ENCODE data around the gene TM9SF1. TPM values are rescaled to one million over a fixed set of nuclear protein-coding genes. Genes with fewer than 3 reads are reported as not detected.

Gene TM9SF1
- total and polyA plus RNA-seq, 2 of the 13 experiments (the other 11 are each of a cell fraction or from before 2014, with no cell fraction given) = 83.2 to 110 TPM

DNA sequence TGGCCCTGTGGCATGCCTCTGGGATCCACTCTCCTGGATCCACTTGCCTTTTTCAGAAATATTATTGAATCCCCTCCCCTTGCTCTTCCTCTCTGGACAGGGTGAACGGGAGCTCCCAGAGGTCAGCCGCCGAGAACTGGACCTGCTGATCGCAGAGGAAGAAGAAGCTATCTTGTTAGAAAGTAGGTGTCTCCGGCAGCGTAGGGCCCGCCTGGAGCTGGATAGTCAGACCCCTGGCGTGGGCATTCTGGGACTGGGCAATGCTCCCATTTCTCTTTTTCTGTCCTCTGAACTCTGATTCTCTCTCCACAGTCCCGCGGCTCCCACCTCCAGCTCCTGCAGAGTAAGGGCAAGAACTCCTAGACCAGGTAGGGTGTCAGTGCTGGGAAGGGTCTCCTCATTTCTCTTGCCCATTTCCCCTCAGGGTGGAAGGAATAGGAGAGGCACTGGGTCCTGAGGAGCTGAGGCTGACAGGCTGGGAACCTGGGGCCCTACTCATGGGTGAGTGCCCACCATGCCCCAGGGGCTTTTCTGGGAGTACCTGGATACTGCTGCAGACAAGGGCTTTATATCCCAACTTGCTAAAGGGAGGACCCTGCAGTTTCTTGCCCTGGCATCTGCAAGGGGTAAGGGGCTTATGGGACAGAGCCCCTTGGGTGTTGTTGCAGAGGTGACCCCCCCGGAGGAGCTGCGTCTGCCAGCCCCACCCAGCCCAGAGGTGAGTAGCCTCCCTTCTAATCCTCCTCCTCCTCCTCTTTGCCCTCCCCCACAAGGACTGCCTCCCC, 18.0 kb downstream of the TM9SF1 start (continued):
- TF ChIP-seq, protein P1, sequence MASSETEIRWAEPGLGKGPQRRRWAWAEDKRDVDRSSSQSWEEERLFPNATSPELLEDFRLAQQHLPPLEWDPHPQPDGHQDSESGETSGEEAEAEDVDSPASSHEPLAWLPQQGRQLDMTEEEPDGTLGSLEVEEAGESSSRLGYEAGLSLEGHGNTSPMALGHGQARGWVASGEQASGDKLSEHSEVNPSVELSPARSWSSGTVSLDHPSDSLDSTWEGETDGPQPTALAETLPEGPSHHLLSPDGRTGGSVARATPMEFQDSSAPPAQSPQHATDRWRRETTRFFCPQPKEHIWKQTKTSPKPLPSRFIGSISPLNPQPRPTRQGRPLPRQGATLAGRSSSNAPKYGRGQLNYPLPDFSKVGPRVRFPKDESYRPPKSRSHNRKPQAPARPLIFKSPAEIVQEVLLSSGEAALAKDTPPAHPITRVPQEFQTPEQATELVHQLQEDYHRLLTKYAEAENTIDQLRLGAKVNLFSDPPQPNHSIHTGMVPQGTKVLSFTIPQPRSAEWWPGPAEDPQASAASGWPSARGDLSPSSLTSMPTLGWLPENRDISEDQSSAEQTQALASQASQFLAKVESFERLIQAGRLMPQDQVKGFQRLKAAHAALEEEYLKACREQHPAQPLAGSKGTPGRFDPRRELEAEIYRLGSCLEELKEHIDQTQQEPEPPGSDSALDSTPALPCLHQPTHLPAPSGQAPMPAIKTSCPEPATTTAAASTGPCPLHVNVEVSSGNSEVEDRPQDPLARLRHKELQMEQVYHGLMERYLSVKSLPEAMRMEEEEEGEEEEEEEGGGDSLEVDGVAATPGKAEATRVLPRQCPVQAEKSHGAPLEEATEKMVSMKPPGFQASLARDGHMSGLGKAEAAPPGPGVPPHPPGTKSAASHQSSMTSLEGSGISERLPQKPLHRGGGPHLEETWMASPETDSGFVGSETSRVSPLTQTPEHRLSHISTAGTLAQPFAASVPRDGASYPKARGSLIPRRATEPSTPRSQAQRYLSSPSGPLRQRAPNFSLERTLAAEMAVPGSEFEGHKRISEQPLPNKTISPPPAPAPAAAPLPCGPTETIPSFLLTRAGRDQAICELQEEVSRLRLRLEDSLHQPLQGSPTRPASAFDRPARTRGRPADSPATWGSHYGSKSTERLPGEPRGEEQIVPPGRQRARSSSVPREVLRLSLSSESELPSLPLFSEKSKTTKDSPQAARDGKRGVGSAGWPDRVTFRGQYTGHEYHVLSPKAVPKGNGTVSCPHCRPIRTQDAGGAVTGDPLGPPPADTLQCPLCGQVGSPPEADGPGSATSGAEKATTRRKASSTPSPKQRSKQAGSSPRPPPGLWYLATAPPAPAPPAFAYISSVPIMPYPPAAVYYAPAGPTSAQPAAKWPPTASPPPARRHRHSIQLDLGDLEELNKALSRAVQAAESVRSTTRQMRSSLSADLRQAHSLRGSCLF (CRISPR knock-in tag; IDR thresholded peaks at IDR 0.05; ENCODE audit: borderline replicate concordance) = no peak
- TF ChIP-seq ZNF749 (CRISPR knock-in tag; IDR thresholded peaks at IDR 0.05; ENCODE audit: borderline replicate concordance) = no peak
- TF ChIP-seq, protein P2, sequence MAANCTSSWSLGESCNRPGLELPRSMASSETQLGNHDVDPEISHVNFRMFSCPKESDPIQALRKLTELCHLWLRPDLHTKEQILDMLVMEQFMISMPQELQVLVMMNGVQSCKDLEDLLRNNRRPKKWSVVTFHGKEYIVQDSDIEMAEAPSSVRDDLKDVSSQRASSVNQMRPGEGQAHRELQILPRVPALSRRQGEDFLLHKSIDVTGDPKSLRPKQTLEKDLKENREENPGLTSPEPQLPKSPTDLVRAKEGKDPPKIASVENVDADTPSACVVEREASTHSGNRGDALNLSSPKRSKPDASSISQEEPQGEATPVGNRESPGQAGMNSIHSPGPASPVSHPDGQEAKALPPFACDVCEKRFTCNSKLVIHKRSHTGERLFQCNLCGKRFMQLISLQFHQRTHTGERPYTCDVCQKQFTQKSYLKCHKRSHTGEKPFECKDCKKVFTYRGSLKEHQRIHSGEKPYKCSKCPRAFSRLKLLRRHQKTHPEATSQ (CRISPR knock-in tag; IDR thresholded peaks at IDR 0.05; ENCODE audit: borderline replicate concordance) = no peak
- no peak for TF ChIP-seq IRF2 (CRISPR knock-in tag; IDR thresholded peaks at IDR 0.05)
- TF ChIP-seq SMAD1 (CRISPR knock-in tag; IDR thresholded peaks at IDR 0.05; ENCODE audit: borderline replicate concordance, low read depth) = no peak
- TF ChIP-seq, protein P3, sequence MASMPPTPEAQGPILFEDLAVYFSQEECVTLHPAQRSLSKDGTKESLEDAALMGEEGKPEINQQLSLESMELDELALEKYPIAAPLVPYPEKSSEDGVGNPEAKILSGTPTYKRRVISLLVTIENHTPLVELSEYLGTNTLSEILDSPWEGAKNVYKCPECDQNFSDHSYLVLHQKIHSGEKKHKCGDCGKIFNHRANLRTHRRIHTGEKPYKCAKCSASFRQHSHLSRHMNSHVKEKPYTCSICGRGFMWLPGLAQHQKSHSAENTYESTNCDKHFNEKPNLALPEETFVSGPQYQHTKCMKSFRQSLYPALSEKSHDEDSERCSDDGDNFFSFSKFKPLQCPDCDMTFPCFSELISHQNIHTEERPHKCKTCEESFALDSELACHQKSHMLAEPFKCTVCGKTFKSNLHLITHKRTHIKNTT (CRISPR knock-in tag; IDR thresholded peaks at IDR 0.05) = no peak
- TF ChIP-seq NFRKB (IDR thresholded peaks at IDR 0.05) = no peak
- TF ChIP-seq ARNTL (CRISPR knock-in tag; IDR thresholded peaks at IDR 0.05) = no peak
- peak; percentile 3; the same call in 1 of the 2 replicates for TF ChIP-seq RXRA (CRISPR knock-in tag; IDR thresholded peaks at IDR 0.05)
- TF ChIP-seq, protein P4, sequence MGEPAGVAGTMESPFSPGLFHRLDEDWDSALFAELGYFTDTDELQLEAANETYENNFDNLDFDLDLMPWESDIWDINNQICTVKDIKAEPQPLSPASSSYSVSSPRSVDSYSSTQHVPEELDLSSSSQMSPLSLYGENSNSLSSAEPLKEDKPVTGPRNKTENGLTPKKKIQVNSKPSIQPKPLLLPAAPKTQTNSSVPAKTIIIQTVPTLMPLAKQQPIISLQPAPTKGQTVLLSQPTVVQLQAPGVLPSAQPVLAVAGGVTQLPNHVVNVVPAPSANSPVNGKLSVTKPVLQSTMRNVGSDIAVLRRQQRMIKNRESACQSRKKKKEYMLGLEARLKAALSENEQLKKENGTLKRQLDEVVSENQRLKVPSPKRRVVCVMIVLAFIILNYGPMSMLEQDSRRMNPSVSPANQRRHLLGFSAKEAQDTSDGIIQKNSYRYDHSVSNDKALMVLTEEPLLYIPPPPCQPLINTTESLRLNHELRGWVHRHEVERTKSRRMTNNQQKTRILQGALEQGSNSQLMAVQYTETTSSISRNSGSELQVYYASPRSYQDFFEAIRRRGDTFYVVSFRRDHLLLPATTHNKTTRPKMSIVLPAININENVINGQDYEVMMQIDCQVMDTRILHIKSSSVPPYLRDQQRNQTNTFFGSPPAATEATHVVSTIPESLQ (CRISPR knock-in tag; conservative IDR thresholded peaks at IDR 0.05) = no peak
- TF ChIP-seq ZNF780A (CRISPR knock-in tag; IDR thresholded peaks at IDR 0.05) = 0 out of 2 replicates have a peak, but pooled peaks have one; percentile 21
- TF ChIP-seq MXI1 (IDR thresholded peaks at IDR 0.05; ENCODE audit: borderline replicate concordance, low read depth, low read length) = no peak
- TF ChIP-seq, protein P5, sequence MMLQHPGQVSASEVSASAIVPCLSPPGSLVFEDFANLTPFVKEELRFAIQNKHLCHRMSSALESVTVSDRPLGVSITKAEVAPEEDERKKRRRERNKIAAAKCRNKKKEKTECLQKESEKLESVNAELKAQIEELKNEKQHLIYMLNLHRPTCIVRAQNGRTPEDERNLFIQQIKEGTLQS (CRISPR knock-in tag; IDR thresholded peaks at IDR 0.05) = no peak
- TF ChIP-seq ZNF83 (CRISPR knock-in tag; IDR thresholded peaks at IDR 0.05; ENCODE audit: borderline replicate concordance) = no peak
- peak; percentile 12 for TF ChIP-seq AGO2 (optimal IDR thresholded peaks at IDR 0.05; ENCODE audit: low read depth, low read length)
